ENCODE measurements around the gene ANKS1A.

- TF ChIP-seq CTCF (IDR thresholded peaks at IDR 0.05; ENCODE audit: low read length), result no peak
- TF ChIP-seq EZH2 (optimal IDR thresholded peaks at IDR 0.05; ENCODE audit: low read depth, low read length), result no peak
Observed at GRCh38 chr6:35019171-35019570, 130.1 kb downstream of the ANKS1A start.

Measured in MM.1S (cell line).